ENCODE measurements around the gene CHST3.
"Not testable (repeated sequence)": the region's sequence is repeated elsewhere in the genome, so short reads cannot be mapped to it uniquely, and the experiment has no call there.

The CHST3 gene

GRCh38 chr10:72027498-72027897 lies 63.3 kb downstream of the CHST3 start:
- no peak for DNase-seq (ENCODE audit: low read depth in 1 of 2, low spot score in 1 of 2)

- no peak for DNase-seq (ENCODE audit: low read depth in 1 of 2, low spot score in 1 of 2)
These were observed 65.2 kb downstream of the CHST3 start for GRCh38 chr10:72029414-72029813.

DNA sequence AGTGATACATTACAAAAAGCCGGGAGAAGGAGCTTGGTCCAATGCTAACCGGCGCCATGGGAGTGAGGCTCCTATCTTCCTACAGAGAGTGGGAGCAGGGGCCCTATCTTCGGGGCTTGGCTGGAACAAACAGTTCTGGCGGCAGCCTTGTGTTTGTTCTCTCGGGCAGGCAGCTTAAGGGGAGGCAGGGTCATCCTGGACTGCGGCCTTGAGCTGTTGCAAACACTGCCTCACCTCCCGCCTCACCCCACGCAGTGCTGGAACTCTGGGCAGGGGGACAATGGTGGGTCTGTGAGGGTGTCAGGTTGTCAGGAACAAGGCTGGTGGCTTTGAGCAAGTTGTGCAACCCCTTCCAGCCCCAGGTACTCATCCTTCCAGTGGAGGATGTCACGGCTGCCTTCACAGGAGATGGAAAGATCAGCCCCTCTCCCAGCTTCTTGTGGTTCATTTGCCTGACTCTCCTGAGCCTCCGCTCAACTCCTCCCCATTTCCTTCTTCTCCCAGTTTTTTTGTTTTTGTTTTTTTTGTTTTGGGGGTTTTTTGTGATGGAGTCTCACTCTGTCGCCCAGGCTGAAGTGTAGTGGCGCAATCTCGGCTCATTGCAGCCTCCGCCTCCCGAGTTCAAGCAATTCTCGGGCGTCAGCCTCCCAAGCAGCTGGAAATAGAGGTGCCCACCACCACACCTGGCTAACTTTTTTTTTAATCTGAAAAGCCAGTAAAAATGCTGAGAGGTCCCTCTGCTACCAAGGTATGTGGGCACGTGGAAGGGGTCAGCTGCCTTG lies 66.8 kb downstream of the CHST3 start:
- DNase-seq (ENCODE audit: low read depth in 1 of 2, low spot score in 1 of 2): no peak

DNA sequence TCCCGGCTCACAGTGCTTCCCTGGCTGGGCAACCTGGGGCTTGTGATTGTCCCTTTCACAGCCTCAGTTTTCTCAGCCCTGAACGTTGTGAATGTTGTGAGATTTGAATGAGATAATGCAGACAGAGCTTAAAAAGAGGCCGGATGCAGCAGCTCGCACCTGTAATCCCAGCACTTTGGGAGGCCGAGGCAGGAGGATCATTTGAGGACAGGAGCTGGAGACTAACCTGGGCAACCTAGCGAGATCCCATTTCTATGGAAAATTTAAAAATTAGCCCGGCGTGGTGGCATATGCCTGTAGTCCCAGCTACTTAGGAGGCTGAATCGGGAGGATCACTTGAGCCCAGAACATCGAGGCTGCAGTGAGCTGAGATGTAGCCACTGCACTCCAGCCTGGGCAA lies 67.5 kb downstream of the CHST3 start:
- DNase-seq (ENCODE audit: low read depth in 1 of 2, low spot score in 1 of 2): no peak

GRCh38 chr10:72032409-72033162 lies 68.4 kb downstream of the CHST3 start:
- not testable (repeated sequence) for DNase-seq (ENCODE audit: low read depth in 1 of 2, low spot score in 1 of 2)

GRCh38 chr10:72034040-72034499 lies 69.9 kb downstream of the CHST3 start:
- no peak for DNase-seq (ENCODE audit: low read depth in 1 of 2, low spot score in 1 of 2)

- no peak for DNase-seq (ENCODE audit: low read depth in 1 of 2, low spot score in 1 of 2)
These were observed 70.6 kb downstream of the CHST3 start for GRCh38 chr10:72034761-72035160.

DNA sequence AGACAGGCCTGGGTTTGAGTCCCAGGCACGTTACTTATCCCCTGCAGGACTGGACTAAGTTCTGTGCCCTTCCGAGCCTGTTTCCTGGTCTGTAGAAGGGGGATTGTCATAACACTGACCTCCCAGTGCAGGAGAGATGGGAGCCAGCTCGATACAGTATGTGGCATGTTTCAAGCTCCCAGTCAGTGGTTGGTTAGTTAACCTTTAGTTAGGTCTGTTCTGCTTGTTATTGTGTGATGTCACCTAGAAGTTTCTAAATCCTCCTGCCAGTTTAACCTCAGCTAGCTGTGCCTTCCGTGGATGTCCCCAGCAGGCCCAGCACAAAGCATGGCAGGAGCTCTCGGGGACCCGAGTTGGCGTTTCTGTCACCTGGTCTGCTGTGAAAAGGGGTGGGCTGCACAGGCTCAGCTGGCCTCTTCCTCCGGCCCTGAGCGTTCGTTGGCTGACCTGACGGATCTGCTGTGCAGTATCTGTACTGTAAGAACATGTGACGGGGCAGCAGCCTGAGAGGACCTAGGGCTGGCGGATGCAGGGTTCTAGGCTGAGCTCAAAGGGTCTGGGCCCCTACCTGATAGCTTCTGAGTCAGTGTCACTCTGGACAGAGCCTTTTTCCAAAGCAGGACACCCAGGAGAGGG lies 71.2 kb downstream of the CHST3 start:
- no peak for DNase-seq (ENCODE audit: low read depth in 1 of 2, low spot score in 1 of 2)

DNA sequence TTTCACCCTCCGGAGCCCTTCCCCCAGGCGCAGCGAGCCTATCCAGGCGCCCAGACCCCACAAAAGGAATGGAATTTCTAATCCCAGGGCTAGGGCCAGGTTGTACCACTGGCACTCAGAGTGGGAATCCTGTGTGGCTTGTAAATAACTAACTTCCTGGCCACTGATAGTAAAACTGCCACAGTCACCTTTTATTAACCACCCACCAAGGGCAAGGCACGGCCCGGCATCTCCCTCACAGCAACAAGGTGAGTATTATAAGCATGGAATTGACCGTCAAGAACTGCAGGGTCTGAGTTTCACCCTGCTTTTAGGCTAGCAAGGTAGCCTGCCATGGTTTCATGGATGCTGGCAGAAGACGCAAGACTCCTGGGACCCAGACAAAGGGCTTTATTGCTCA lies 73.1 kb downstream of the CHST3 start:
- DNase-seq (ENCODE audit: low read depth in 1 of 2, low spot score in 1 of 2): no peak

DNA sequence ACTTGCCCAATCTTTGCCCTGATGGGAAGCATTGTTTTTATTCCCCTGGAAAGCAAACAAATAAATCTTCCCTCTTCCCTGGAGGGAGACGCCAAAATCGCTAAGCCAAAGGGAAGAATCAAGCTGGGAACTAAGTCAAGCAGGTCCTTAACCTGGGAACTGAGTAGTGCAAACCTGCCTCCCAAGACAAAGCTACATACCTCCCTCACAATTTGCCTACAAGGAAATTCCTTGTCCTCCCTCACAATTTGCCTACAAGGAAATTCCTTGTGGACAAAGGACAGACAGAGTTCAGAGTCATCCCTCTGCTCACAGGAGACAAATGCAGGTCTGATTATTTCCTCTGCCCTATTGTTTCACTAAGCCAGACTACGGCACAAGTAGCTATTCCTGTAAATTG lies 73.6 kb downstream of the CHST3 start:
- no peak for DNase-seq (ENCODE audit: low read depth in 1 of 2, low spot score in 1 of 2)

DNA sequence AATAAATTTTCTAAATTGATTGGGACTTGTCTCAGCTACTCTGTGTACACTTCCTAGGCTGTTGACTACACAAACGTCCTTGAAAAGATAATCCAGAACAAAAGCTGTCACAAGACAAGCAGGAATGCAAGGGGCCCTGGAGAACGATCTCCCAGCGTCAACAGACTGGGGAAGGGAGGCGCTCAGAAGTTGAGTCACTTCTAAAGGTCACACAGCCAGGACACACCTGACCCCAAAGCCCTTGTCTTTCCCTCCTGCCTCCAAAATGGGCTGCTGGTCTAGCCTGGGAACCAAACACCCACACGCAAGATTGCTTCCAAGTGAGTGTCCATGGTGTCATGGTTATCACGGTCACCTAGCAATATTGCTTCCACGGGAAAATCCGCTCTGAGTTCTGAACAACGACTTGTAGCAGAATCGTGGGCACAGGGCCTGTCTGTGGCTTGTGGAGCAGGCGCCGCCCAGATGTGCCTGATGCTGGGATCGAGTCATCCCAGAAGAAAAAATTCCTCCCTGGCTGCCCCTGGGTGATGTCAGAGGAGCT lies 74.3 kb downstream of the CHST3 start:
- DNase-seq (ENCODE audit: low read depth in 1 of 2, low spot score in 1 of 2): no peak

DNA sequence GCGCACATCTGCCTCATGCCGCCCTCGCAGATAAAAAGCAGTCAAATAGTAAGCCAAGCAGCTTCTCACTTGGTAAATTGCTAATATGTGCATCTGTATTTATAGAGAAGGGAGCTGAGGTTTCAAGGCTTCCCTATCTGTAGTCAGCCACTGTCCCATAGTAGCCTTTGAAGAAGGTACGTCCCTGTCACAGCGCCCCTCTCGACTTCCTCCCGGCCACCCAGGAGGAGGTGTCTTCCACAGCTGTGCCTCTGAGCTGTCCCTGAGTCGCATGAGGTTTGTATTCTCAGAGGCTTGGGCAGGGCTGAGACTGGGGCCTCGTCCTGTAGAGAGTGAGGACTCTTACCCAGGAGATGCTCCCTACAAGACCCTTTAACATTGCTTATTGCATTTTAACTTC lies 75.2 kb downstream of the CHST3 start:
- DNase-seq (ENCODE audit: low read depth in 1 of 2, low spot score in 1 of 2): no peak

- DNase-seq (ENCODE audit: low read depth in 1 of 2, low spot score in 1 of 2): no peak
These were observed 77.3 kb downstream of the CHST3 start for GRCh38 chr10:72041491-72041890.

DNA sequence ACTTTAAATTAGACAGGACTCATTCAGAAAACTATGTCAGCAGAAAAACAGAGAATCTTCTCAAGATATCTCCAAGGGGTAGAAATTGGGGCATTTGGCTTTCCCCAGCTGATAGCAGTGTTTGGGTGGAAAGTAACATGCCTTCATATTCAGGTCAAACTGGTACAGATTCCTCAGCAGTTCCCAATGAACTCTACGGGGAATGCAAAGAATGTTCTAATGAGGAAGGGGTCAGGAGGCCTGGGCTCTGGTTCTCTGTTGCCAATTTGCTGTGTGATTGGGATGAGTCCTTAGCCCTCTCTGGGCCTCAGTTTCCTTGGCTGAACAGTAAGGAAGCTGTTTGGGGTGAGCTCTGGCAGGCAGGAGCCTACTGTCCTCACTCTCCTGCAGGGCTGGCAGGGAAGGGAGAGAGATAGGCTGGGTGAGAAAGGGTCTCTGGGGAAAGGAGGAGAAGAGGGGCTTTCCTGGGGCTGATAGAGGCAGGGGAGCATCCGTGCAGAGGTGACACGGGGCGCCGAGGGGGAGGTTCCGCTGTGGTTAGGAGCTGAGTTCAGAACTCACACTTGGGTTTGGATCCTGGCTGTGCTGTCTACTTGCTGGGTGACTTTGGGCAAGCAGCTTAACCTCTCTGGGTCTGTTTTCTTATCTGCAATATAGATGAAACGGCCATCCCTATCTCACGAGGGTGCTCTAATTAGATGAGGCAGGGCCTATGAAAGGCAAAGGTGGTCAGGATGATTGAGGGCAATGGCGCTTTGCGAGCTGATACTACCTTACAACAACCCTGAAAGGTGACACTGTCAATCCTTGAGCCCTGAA lies 79.0 kb downstream of the CHST3 start:
- no peak for DNase-seq (ENCODE audit: low read depth in 1 of 2, low spot score in 1 of 2)

GRCh38 chr10:72044417-72045041 lies 80.3 kb downstream of the CHST3 start:
- no peak for DNase-seq (ENCODE audit: low read depth in 1 of 2, low spot score in 1 of 2)

- DNase-seq (ENCODE audit: low read depth in 1 of 2, low spot score in 1 of 2): no peak
These were observed 81.4 kb downstream of the CHST3 start for GRCh38 chr10:72045586-72045985.

GRCh38 chr10:72048450-72049124 lies 84.4 kb downstream of the CHST3 start:
- peak; percentile 84 to 91 for DNase-seq (ENCODE audit: low read depth in 1 of 2, low spot score in 1 of 2)

- no peak for DNase-seq (ENCODE audit: low read depth in 1 of 2, low spot score in 1 of 2)
These were observed 85.3 kb downstream of the CHST3 start for GRCh38 chr10:72049472-72049871.

- no peak for DNase-seq (ENCODE audit: low read depth in 1 of 2, low spot score in 1 of 2)
These were observed 86.0 kb downstream of the CHST3 start for GRCh38 chr10:72049969-72050781.
